ENCODE data around the gene SNX9.
"Not testable (repeated sequence)": the region's sequence is repeated elsewhere in the genome, so short reads cannot be mapped to it uniquely, and the experiment has no call there.

Gene SNX9

DNA sequence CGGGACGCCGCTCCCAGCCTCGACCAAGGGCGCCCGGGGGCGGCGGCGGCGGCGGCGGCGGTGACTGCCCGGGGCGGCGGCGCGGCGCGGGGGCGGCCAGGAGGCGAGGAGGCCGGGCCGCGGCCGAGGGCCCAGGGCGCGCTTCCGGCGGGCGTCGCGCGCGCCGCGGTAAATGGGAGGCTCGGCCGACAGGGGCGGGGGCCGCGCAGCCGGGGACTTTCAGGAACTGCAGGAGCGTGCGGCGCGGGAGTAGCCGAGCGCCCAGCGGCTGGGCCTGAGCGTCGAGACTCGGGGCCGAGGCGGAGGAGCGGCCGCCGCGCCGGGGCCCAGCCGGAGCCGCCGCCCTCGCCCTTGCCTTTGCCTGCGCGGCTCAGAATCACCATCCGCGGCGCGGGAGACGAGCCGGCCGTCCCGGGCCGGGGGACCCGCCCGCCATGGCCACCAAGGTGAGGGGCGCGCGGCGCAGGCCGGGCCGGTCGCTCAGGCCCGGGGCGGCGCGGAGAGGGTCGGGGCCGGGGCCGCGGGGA lies at the start of gene SNX9:
TSS of gene SNX9 (plus strand) at position 246 of the 527 bp plus-strand sequence. CDS start at position 435, 189 bp downstream.
- peak; percentile 2 for DNase-seq

DNA sequence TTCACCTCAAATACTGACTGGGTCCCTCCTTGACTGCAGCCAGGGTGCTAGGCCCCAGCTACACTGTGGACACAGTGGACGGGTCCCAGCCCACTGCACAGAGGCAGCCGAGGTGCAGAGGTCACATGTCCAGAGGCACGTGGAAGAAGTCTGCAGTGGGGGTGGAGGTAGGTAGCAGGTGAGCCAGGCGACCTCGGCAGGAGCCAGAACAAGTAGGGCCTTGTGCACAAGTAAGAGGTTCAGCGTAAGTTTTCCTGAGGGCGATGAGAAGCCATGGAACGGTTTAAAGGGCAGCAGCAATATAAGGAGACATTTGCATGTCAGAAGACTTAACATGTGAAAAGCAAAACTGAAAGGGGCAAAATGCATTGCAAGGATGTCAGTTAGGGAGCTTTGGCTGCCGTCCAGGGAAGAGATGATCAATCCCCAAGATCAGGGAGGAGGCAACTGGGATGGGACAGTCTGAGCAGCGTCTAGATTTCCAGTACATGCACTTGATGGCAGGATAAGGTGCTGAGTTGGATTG lies 49.7 kb upstream of the SNX9 start:
- no peak for DNase-seq

DNA sequence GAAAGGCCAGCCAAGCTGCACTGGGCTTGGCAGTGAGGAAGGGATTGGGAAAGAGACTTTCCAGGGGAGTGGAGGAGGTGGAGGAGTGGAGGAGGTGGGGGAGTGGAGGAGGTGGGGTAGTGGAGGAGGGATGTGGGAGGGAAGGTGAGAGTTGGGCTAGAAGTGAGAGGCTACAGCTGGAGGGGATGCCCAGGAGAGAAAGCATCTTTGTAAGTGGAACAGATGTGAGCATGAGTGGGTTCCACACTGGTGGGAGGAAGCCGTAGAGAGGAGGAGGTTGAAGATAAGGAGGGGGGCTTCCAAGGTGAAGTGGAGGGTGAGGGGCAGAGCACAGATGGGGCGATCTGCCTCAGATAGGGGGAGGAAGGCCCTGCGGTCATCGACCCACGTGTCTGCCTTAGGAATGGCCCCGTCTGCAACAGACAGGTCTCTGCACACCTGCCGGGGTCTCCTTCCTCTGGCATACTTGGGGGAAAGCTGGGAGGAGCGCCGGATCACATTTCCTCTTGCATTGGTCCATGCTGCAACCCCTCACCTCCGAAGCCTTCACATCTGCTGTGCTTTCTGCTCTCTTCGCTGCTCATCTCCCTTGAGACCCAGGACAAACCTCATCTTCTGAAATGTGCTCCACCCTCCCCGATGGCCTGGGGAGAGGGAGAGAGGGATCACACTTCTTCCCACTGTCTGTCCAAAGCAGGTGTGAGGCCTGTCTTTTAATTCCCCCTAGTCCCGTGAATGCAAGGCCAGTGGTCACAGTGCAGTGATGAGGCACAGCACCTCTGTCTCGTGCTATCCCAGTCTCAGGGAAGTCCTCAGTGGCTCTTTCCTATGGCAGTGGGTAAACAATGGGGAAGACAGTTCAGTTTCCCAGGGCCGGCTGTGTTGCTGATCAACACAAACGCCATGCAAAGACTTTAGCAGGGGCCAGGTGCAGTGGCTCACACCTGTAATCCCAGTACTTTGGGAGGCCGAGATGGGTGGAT lies 48.6 kb upstream of the SNX9 start:
- no peak for DNase-seq

DNA sequence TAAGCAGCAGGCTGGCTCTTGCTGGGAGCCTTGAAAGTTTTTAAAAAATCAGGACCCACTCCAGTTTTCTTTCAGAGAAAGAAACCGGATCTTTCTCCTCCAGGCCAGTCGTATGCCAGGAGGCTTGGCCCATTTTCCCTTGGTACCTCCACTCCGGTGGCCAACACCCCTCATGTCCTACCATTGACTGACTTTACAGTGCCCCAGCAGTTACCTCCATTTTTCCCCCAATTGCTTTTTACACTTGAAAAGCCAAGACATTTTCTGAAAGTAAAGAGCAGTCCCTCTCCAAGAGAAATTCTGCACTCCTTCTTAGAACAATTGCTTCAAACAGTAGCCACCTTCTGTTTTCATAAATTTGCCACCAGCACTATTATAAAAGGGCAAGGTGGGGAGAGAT lies 47.7 kb upstream of the SNX9 start:
- DNase-seq: no peak

DNA sequence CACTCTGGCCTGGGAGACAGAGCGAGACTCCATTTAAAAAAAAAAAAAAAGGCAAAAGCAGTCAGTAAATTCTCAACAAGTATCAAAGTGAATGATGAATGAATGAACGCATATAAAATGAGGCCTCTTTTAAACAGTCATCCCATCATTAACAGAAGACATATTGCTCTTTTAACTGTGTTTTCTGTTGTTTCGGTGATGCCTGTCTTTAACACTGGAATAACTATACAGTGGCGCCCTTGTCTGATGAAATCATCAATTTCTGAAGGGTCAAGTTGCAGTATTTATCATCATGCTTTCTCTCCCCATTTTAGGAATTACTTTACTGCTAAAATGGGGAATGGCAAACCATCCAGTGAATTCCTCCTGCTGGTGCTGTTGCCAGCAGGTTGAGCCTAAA lies 45.7 kb upstream of the SNX9 start:
- no peak for DNase-seq

DNA sequence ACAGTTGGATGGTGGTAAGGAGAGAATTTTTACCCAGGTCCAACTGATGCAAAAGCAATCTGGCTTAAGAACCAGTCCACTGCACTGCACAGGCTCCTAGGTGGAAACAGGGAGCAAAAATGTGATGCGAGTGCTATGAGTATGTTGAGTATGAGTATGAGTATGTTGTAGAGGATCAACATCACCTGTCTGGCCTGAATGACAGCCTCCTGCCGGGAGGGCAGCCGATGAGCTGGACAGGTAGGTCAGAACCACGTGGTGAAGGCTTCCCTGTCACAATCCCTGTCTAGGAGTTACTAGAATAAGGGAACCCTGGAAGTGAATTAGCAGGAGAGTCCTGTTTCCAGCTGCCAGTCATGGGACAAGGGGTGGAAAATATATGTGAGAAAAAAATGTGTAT lies 44.3 kb upstream of the SNX9 start:
- DNase-seq: no peak

DNA sequence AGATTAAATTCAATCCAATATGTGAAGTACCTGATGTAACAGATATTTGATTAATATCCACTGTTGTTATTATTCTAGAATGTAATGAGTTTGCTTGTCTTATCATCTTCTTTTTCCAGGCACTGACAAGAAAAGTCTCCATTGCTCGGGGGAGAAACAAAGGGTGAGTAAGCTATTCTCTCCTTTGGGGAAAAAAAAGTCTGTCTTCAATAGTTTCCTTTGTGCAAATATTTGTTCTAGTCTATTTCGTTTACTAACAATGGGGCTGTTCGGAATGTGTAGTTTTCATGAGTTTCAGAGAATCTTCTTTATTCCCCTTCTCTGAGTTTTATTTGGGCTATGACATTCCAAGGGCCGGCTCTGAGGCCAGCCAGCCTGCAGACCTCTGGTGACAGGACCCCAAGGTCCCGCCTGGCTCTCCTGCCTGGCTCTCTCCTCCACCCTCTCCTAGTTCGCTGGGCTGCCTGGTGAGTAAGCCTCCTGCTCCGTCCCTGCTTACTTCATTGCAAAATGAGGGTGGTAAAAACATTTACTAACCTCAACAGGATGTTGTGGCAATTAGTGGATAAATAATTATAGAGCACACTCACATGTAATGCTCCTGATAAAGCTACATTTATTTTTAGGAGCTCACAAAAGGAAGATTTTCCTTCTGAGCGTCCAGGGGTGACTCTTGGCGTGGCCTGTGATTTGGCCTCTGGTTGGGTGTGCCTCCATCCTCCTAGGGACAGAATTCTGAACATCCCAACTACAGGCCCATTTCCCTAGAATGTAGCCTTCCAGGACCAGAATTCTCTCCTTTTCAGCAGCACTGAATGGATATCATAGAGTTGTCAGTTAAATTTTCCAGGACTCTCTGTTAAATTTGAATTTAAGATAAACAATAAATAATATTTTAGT lies 43.1 kb upstream of the SNX9 start:
- no peak for DNase-seq

DNA sequence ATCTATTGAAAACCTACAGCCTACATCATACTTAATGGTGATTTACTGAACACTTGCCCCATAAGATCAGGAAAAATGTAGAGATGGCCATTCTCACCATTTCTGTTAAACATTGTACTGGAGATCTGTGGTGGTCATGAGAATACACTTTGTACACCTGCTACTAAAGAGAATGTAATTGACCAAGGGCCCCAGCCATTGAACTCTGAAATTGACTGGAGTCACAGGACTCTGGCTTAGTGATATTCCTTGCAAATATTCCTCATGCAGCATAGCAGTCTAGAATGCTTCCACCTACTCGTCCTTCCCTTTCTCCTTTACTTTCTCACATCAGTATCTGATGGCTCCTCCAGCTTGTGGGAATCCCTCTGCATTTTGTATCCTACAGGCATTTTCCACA lies 37.4 kb upstream of the SNX9 start:
- DNase-seq: no peak

DNA sequence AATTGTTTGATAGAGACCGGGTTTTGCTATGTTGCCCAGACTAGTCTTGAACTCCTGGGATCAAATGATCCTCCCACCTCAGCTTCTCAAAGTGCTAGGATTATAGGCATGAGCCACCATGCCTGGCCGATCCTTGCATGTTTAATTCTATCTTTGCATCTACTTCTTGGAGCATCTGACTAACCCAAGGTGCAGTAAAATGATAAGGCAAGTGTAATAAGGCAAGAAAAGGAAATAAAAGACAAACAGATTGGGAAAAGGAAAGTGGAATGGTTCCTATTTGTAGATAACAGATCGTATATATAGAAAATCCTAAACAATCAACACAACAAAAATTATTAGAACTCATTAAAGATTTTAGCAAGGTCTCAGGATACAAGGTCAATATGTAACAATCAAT lies 36.8 kb upstream of the SNX9 start:
- no peak for DNase-seq

DNA sequence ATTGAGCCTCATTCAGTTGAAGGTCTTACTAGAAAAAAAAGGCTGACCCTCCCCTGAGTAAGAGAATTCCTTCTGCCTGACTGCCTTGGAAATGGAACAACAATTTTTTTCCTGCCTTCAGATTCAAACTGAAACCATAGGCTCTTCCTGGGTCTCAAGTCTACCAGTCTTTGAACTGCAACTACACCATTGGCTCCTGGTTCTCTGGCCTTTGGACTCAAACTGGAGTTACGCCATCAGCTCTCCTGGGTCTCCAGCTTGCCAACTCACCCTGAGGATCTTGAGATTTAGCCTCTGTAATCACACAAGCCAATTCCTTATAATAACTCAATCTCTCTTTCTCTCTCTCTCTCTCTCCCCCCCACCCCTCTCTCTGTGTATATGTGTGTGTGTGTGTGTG lies 36.0 kb upstream of the SNX9 start:
- DNase-seq: no peak

DNA sequence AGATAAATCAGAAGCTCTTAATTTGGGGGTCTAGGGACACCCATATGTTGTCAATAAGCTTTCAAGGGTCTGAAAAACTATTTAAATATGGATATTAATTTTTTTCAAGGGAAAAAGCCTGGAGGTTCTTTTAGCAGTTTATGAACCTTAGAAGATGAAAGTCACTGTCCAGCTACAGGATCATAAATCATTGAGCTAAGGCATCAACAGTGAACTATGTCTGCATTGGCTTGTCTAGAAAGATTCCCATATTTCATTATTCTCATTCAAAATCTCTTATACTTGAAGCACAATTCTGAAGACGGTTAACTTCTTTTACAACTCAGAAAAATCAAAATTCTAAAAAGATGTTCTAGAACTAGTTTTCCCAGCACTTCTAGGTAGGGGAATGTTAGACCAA lies 34.9 kb upstream of the SNX9 start:
- no peak for DNase-seq

DNA sequence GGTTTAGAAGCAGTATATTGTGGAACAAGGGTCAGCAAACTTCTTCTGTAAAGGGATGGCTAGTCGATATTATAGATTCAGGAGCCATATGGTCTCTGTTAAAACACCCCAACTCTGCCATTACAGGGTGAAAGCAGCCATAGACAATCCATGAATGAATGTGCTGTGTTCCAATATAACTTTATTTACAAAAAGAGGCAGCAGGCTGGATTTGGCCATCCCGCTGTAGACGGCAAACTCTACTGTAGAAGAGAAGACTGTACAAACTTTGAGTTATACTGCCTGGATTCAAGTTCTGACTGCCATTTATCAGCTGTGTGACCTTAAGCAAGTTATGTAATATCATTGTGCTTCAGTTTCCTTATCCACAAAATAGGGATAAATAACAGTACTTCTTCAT lies 33.7 kb upstream of the SNX9 start:
- no peak for DNase-seq

DNA sequence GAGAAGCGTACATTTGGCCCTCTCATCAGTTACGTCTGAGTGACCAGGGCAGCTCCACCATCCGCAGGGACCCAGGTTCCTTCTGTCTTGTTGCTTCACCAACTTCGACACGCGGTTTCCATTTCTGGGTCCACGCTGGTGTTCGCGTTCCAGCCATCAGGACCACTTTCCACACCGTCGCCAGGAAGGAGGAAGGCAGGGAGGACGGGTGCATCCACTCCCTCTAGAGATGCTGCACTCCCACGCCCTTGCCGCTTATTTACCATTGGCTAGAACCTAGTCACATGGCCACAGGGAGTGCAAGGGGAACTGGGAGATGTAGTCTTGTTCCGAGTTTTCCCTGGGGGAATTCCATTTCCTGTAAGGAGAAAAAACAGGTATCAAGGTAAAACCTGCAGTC lies 33.2 kb upstream of the SNX9 start:
- DNase-seq: no peak

DNA sequence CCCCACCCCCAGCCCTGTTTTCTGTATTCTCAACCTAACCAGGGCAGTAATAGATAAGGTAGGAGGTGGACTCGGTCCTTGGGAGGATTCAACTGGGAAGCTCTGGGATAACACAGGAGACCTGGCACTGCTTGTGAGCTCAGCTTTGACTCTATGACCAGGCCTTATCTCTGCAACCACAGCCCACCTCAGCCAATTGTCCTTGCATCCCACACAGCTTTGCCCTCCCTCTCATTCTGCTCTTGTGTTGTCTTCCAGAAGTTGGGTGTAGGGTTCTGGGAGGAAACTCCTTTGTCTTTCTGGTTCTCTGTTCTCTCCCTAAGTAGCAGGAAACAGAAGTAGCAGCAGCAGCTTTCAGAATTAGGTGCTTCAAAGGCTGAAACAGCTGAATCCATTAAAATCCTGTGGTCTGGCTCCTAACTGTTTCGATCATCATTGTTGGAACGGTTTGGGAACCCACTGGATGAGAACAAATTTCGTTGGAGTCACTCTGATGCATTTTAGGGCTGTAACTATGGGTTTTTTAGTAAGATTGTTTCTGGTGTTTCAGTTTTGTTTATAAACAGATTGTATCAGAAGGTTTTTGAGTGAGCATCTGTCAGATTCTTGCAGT lies 32.4 kb upstream of the SNX9 start:
- no peak for DNase-seq

DNA sequence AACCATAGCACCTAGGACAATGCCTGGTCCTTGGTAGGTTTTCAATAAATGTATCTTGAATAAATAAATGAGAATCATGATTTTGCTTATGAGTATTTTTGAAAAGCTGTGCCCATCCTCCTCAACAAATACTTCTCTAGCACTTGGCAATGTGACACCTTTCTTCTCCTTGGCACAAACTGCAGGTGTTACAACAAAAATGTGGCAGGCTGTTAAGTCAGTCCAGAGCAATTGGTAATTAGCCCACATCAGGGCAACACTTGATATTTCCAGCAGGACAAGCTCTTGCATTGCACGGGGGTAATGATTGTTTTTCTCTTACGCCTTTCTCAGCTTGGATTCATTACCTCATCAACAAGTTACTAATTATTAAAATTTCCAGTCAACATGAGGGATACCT lies 31.6 kb upstream of the SNX9 start:
- DNase-seq: peak; percentile 69

DNA sequence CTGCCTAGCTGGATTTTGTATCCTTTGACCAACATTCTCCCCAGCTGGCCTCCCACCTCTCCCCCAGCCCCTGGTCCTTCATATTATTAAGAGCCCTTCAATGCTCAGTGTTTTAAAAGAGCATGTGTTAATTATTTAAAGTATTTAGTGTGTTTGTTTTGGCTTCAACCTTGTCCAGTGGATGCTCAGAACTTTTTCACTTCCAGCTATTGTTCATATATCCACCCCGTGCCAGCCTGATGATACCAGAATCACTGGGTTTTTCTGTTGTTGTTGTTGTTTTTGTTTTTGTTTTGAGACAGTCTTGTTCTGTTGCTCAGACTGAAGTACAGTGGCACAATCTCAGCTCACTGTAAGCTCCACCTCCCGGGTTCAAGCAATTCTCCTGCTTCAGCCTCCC lies 30.4 kb upstream of the SNX9 start:
- no peak for DNase-seq

DNA sequence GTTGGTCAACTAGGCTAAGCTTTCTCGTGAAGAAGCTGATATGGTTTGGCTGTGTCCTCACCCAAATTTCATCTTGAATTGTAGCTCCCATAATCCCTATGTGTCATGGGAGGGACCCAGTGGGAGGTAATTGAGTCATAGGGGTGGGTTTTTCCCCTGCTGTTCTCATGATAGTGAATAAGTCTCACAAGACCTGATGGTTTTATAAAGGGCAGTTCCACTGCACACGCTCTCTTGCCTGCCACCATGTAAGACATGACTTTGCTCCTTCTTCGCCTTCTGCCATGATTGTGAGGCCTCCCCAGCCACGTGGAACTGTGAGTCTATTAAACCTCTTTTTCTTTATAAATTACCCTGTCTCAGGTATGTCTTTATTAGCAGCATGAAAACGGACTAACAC lies 29.0 kb upstream of the SNX9 start:
- not testable (repeated sequence) for DNase-seq

DNA sequence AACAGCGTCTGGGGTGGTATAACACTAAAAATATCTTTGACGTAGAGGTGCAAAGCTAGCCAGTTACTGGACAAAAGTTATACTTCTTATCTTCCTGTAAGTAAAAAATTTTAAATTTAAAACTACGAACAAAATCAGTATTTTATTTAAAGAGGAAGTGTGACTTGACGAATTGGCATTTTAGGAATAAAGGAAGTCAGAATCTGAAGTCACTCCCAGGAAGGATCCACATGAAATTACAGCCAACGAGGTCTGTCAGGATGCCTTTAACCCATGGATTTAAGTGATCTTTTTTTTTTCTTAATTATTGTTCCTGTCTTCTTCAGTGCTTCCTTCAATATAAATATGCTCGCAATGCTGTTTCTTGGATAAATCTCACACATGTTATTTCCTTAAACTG lies 27.2 kb upstream of the SNX9 start:
- DNase-seq: no peak

DNA sequence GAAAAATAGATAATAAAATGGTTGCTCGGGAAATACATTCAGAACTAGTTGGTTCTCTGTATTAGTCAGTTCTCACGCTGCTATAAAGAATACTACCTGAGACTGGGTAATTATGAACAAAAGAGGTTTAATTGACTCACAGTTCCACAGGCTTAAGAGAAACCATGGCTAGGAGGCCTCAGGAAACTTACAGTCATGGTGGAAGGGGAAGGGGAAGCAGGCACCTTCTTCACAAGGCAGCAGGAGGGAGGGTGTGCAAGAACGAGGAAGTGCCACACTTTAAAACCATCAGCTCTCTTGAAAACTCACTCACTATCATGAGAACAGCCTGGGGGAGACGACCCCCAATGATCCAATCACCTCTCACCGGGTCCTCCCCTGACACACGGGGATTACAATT lies 24.2 kb upstream of the SNX9 start:
- no peak for DNase-seq

DNA sequence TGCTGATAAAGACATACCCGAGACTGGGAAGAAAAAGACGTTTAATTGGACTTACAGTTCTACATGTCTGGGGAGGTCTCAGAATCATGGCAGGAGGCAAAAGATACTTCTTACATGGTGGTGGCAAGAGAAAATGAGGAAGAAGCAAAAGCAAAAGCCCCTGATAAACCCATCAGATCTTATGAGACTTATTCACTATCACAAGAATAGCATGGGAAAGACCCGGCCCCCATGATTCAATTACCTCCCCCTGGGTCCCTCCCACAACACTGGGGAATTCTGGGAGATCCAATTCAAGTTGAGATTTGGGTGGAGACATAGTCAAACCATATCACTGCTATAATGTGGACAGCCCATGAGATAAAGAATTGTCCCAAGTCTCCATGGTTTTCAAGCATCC lies 23.5 kb upstream of the SNX9 start:
- not testable (repeated sequence) for DNase-seq

DNA sequence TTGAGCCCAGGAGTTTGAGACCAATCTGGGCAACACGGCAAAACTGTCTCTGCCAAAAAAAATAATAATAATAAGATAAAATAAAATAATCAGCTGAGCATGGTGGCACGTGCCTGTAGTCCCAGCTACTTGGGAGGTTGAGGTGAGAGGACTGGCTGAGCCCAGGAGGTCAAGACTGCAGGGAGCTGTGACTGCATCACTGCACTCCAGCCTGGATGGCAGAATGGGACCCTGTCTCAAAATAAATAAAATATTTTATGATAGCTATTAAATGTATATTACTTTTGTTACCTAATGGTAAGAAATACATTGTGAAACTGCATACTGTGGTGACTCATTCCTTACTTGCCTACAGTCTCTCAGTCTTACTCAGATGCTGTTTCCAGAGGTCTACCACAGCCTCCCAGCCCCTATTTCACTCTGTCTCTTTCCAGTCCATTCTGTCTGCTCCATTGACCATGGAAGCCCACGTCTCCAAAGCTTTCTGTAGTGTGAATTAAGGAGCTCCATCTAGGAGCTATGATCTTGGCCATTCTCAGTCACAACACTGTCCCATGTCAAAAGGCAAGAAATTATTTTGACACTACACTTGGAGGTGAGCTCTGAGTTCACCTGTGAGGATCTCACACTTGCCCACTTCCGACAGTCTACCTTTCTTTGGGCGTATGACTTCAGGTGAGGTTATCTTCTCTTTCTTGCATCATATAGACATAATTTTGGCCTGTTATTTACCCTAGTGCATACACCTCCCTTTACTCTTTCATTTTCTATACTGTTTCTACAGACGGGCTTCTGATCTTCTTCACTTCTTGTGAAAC lies 22.4 kb upstream of the SNX9 start:
- no peak for DNase-seq

Measured in COR-L47 (cell line).